SK-N-SH (cell line): ENCODE data around the gene MON2. TPM values are rescaled to one million over a fixed set of nuclear protein-coding genes. Genes with fewer than 3 reads are reported as not detected.

Experiments used
- CTCF ChIA-PET: fragments of 300-600, 350-600 bp; formaldehyde crosslinking; extraction: SDS; loops from one replicate; lab custom pipeline; 2021; lab: Yijun Ruan, JAX
- POLR2A ChIA-PET: fragments of 350-600 bp; sonication (Branson Sonifier 250); formaldehyde crosslinking; extraction: SDS; loops from one replicate; lab custom pipeline; 2020; ENCODE audit warnings: antibody characterized with exemption, inconsistent platforms; lab: Yijun Ruan, JAX
- DNase-seq: peaks from one replicate; pipeline ENCODE4 v3.0.0; 2012
- H2AFZ ChIP-seq: fragments of 200-600 bp; sonication (generic); 2 replicates; pipeline ENCODE4 v1.8.1; 2016; ENCODE audit warnings: antibody characterized with exemption, mild to moderate bottlenecking, low read depth
- H3F3A ChIP-seq: fragments of 200-600 bp; sonication (generic); replicated peaks from 2 replicates; pipeline ENCODE3; 2016; ENCODE audit warnings: antibody characterized with exemption, mild to moderate bottlenecking; ENCODE audit not compliant: insufficient read depth
- H3K27ac ChIP-seq, 2 experiments: fragments of 200-500 bp in 1 of 2; fragments of 200-600 bp in 1 of 2; sonication (Bioruptor generic) in 1 of 2; sonication (generic), shearing (Covaris generic) in 1 of 2; 2 replicates each; pipeline versions ENCODE4 v1.5.1 to v1.6.1; 2014 to 2016; ENCODE audit warnings: low read depth in 2 of 2, inconsistent platforms in 1 of 2, low read length in 1 of 2, mild to moderate bottlenecking in 1 of 2, mixed read lengths in 1 of 2
- H3K27me3 ChIP-seq: fragments of 200-600 bp; sonication (generic), shearing (Covaris generic); 2 replicates; pipeline ENCODE4 v1.6.1; 2016; ENCODE audit warnings: mixed run types; ENCODE audit not compliant: insufficient read depth
- H3K36me3 ChIP-seq, 2 experiments: fragments of 200-500 bp in 1 of 2; fragments of 200-600 bp in 1 of 2; sonication (Bioruptor generic) in 1 of 2; sonication (generic) in 1 of 2; replicated peaks in 1 of 2; 2 replicates each; pipeline versions ENCODE3 to v1.5.1; 2014 to 2016; ENCODE audit warnings: low read length in 1 of 2, mild to moderate bottlenecking in 1 of 2; ENCODE audit not compliant: insufficient read depth in 2 of 2, control insufficient read depth in 1 of 2
- H3K4me1 ChIP-seq, 2 experiments: fragments of 200-500 bp in 1 of 2; fragments of 200-600 bp in 1 of 2; sonication (Bioruptor generic) in 1 of 2; sonication (generic), shearing (Covaris generic) in 1 of 2; 2 replicates each; pipeline versions ENCODE4 v1.5.1 to v1.6.1; 2014 to 2016; ENCODE audit warnings: low read depth in 1 of 2, low read length in 1 of 2, mixed run types in 1 of 2; ENCODE audit not compliant: insufficient read depth in 2 of 2, control insufficient read depth in 1 of 2
- H3K4me2 ChIP-seq: fragments of 200-600 bp; sonication (generic), shearing (Covaris generic); 2 replicates; pipeline ENCODE4 v1.6.1; 2017; ENCODE audit warnings: mixed run types
- H3K4me3 ChIP-seq, 2 experiments: fragments of 200-500 bp in 1 of 2; fragments of 200-600 bp in 1 of 2; sonication (Bioruptor generic) in 1 of 2; sonication (generic), shearing (Covaris generic) in 1 of 2; 2 replicates each; pipeline versions ENCODE4 v1.5.1 to v1.8.1; 2014 to 2016; ENCODE audit warnings: low read depth in 2 of 2, inconsistent platforms in 1 of 2, low read length in 1 of 2, mild to moderate bottlenecking in 1 of 2, mixed read lengths in 1 of 2, moderate library complexity in 1 of 2
- H3K79me2 ChIP-seq: fragments of 200-600 bp; sonication (generic); 2 replicates; pipeline ENCODE4 v1.8.1; 2017; ENCODE audit warnings: mild to moderate bottlenecking; ENCODE audit not compliant: insufficient read depth
- H3K9ac ChIP-seq: fragments of 200-600 bp; sonication (generic); 2 replicates; pipeline ENCODE4 v1.6.1; 2017; ENCODE audit warnings: mixed run types
- H3K9me2 ChIP-seq: fragments of 200-600 bp; sonication (generic); 2 replicates; pipeline ENCODE4 v1.6.1; 2017; ENCODE audit warnings: mixed run types
- H3K9me3 ChIP-seq: fragments of 200-600 bp; sonication (generic); 2 replicates; pipeline ENCODE4 v1.6.1; 2017; ENCODE audit warnings: mixed run types, mild to moderate bottlenecking, moderate library complexity
- H4K20me1 ChIP-seq: fragments of 200-600 bp; sonication (generic); 2 replicates; pipeline ENCODE4 v1.6.1; 2017; ENCODE audit warnings: mild to moderate bottlenecking, mixed run types; ENCODE audit not compliant: insufficient read depth
- EZH2phosphoT487 ChIP-seq: fragments of 200-600 bp; sonication (generic); IDR thresholded peaks from 2 replicates; pipeline ENCODE4 v1.6.1; 2017; ENCODE audit warnings: low read depth, mixed run types, mild to moderate bottlenecking, antibody characterized with exemption, moderate library complexity, borderline replicate concordance
- FOSL2 ChIP-seq: IDR thresholded peaks from 2 replicates; pipeline ENCODE4 v1.4.0; 2012; ENCODE audit warnings: low read depth, mild to moderate bottlenecking, moderate library complexity, borderline replicate concordance
- FOXJ3 ChIP-seq: sonication (generic); formaldehyde crosslinking; IDR thresholded peaks from 2 replicates; pipeline ENCODE4 v1.5.1; 2020; ENCODE audit warnings: mild to moderate bottlenecking, missing genetic modification reagents
- FOXM1 ChIP-seq: IDR thresholded peaks from 2 replicates; pipeline ENCODE4 v1.4.0; 2012; ENCODE audit warnings: low read depth, mild to moderate bottlenecking
- GABPA ChIP-seq: IDR thresholded peaks from 2 replicates; pipeline ENCODE4 v1.4.0; 2012; ENCODE audit warnings: low read depth, mild to moderate bottlenecking
- GATA2 ChIP-seq: sonication (generic); formaldehyde crosslinking; IDR thresholded peaks from 2 replicates; pipeline ENCODE4 v1.5.0; 2020; ENCODE audit warnings: mild to moderate bottlenecking, missing genetic modification reagents
- IRF3 ChIP-seq: fragments of 150-350 bp; IDR thresholded peaks from 2 replicates; pipeline ENCODE4 v1.6.1; 2016; ENCODE audit warnings: mild to moderate bottlenecking, low read depth, low read length
- JUND ChIP-seq: IDR thresholded peaks from 2 replicates; pipeline ENCODE4 v1.4.0; 2012
- MAX ChIP-seq: IDR thresholded peaks from 2 replicates; pipeline ENCODE4 v1.4.0; 2012; ENCODE audit warnings: low read depth
- MEF2A ChIP-seq: IDR thresholded peaks from 2 replicates; pipeline ENCODE4 v1.4.0; 2012; ENCODE audit warnings: low read depth, borderline replicate concordance
- NFIC ChIP-seq: IDR thresholded peaks from 2 replicates; pipeline ENCODE4 v1.4.0; 2012; ENCODE audit warnings: borderline replicate concordance
- NRF1 ChIP-seq: IDR thresholded peaks from 2 replicates; pipeline ENCODE4 v1.6.1; 2012; ENCODE audit warnings: low read depth, mild to moderate bottlenecking, low read length
- RAD21 ChIP-seq: IDR thresholded peaks from 2 replicates; pipeline ENCODE4 v1.6.1; 2012; ENCODE audit warnings: mild to moderate bottlenecking, low read length
- REST ChIP-seq: IDR thresholded peaks from 2 replicates; pipeline ENCODE4 v1.6.1; 2012; ENCODE audit warnings: mild to moderate bottlenecking, low read depth, low read length, moderate library complexity
- RXRA ChIP-seq: IDR thresholded peaks from 2 replicates; pipeline ENCODE4 v1.4.0; 2012; ENCODE audit warnings: low read depth, mild to moderate bottlenecking, borderline replicate concordance
- SMC3 ChIP-seq: IDR thresholded peaks from 2 replicates; pipeline ENCODE4 v1.6.1; 2012; ENCODE audit warnings: low read depth, low read length, improper control_type of control experiment
- TAF1 ChIP-seq: IDR thresholded peaks from 2 replicates; pipeline ENCODE4 v1.6.1; 2012; ENCODE audit warnings: low read depth, mild to moderate bottlenecking, low read length, moderate library complexity, borderline replicate concordance
- USF2 ChIP-seq: fragments of 150-350 bp; IDR thresholded peaks from 2 replicates; pipeline ENCODE4 v1.6.1; 2017; ENCODE audit warnings: antibody characterized with exemption, low read length, low read depth, borderline replicate concordance
- ZBTB33 ChIP-seq: IDR thresholded peaks from 2 replicates; pipeline ENCODE4 v1.4.0; 2012; ENCODE audit warnings: low read depth, borderline replicate concordance
- WGBS: methylation state at CpG from one replicate; pipeline ENCODE4 v1.1.6; 2017; ENCODE audit warnings: low lambda C conversion rate; 5-methylcytosine and 5-hydroxymethylcytosine counted together
- polyA plus RNA-seq, 3 experiments: library from polyadenylated mRNA; depleted of rRNA; stranded (reverse); fragments of >200 nt; gene quantifications; 2 replicates each; pipeline ENCODE4 v1.2.3, GENCODE V29; 2012

The MON2 gene
- polyA plus RNA-seq, 1 of the 3 experiments (the other 2 are of a cell fraction) = 4.4 TPM

- TF ChIP-seq EZH2phosphoT487 (no peak), NFIC (no peak), FOXJ3 (no peak), ZBTB33 (no peak), MAX (no peak), TAF1 (no peak), FOXM1 (no peak), GATA2 (no peak), REST (no peak), JUND (no peak), GABPA (no peak), FOSL2 (no peak), IRF3 (no peak), USF2 (no peak), RXRA (no peak), NRF1 (no peak), MEF2A (no peak), RAD21 (no peak), SMC3 (no peak)
- Histone ChIP-seq H3K9me2 (no peaks in the 10 kb centered on the region), H3K27ac (peak overlapping the region; percentile 0 to 43; a peak in 2 of 4 replicates), H3K4me1 (no peaks in the 10 kb centered on the region; a peak in 2 of 4 replicates), H3F3A (peaks cover 3% of the 10 kb centered on the region), H3K9me3 (no peaks in the 10 kb centered on the region), H3K27me3 (no peaks in the 10 kb centered on the region), H3K9ac (no peak overlapping the region), H3K79me2 (peaks cover 46% of the 10 kb centered on the region), H3K4me3 (no peak overlapping the region), H3K4me2 (no peak overlapping the region), H3K36me3 (peaks cover 9 to 23% of the 10 kb centered on the region in 2 experiments), H2AFZ (no peak overlapping the region), H4K20me1 (no peaks in the 10 kb centered on the region)
- WGBS = 79% methylated on average over 2 of the region's 2 CpGs
- CTCF ChIA-PET = interaction anchor here (1.6 kb wide), 1 partner anchor 309 kb away, joined by 3 read pairs; no protein-coding TSS in a partner anchor
- DNase-seq = no peak
- POLR2A ChIA-PET = no interaction called here
These were observed 17.6 kb downstream of the MON2 start for GRCh38 chr12:62484233-62484632.
